HCT116 (cell line): Measurements from ENCODE around the gene PPP1CB.

ENCODE experiments used
- ATF3 ChIP-seq: IDR thresholded peaks from 2 replicates; pipeline ENCODE4 v1.6.1; 2012
- CEBPB ChIP-seq: IDR thresholded peaks from 2 replicates; pipeline ENCODE4 v1.6.1; 2012; ENCODE audit warnings: low read depth
- CTCF ChIP-seq, 3 experiments: fragments of 200-600 bp in 1 of 3; sonication (generic) in 1 of 3; IDR thresholded peaks in 2 of 3; conservative IDR thresholded peaks in 1 of 3; 2 replicates each; pipeline ENCODE4 v1.5.1; 2012 to 2017; ENCODE audit warnings: low read depth in 2 of 3, low read length in 2 of 3, antibody characterized with exemption in 1 of 3, borderline replicate concordance in 1 of 3, control low read depth in 1 of 3, mild to moderate bottlenecking in 1 of 3, mixed read lengths in 1 of 3, mixed run types in 1 of 3, moderate library complexity in 1 of 3; ENCODE audit not compliant: insufficient read depth in 1 of 3
- ELF1 ChIP-seq: IDR thresholded peaks from 2 replicates; pipeline ENCODE4 v1.6.1; 2012; ENCODE audit warnings: low read depth, borderline replicate concordance
- EZH2 ChIP-seq: fragments of 200-600 bp; sonication (generic); IDR thresholded peaks from 2 replicates; pipeline ENCODE4 v1.6.1; 2017; ENCODE audit warnings: antibody characterized with exemption, mixed run types
- EZH2phosphoT487 ChIP-seq: fragments of 200-600 bp; IDR thresholded peaks from 2 replicates; pipeline ENCODE4 v1.6.1; 2018; ENCODE audit warnings: antibody characterized with exemption, borderline replicate concordance
- MAX ChIP-seq: IDR thresholded peaks from 2 replicates; pipeline ENCODE4 v1.6.1; 2012
- POLR2A ChIP-seq: IDR thresholded peaks from 2 replicates; pipeline ENCODE4 v1.7.0; 2011; ENCODE audit warnings: borderline replicate concordance; ENCODE audit not compliant: insufficient read depth, insufficient read length; ENCODE audit errors: extremely low read depth
- RAD21 ChIP-seq: IDR thresholded peaks from 2 replicates; pipeline ENCODE4 v1.6.1; 2012; ENCODE audit warnings: low read depth, mild to moderate bottlenecking
- SP1 ChIP-seq: IDR thresholded peaks from 2 replicates; pipeline ENCODE4 v1.6.1; 2012; ENCODE audit warnings: low read depth
- ZFX ChIP-seq: fragments of 450-650 bp; IDR thresholded peaks from 2 replicates; pipeline ENCODE4 v1.6.1; 2017

- no peak for TF ChIP-seq SP1
- TF ChIP-seq ELF1, result no peak
- no peak for TF ChIP-seq CTCF (IDR thresholded peaks at IDR 0.05 in 2 of 3, conservative IDR thresholded peaks at IDR 0.05 in 1 of 3; ENCODE audit: borderline replicate concordance in 1 of 3, insufficient read depth in 1 of 3, low read depth in 2 of 3, low read length in 2 of 3)
- TF ChIP-seq CEBPB, result no peak
- no peak for TF ChIP-seq MAX
- no peak for TF ChIP-seq RAD21
- no peak for TF ChIP-seq POLR2A
- no peak for TF ChIP-seq ZFX
- no peak for TF ChIP-seq EZH2
- TF ChIP-seq ATF3, result no peak
- TF ChIP-seq EZH2phosphoT487, result no peak
These were observed 3.8 kb downstream of the PPP1CB start for GRCh38 chr2:28755421-28755820.
